Fibroblast of the aortic adventitia (primary cell): ENCODE results near the gene SEMA5B. TPM values are rescaled to one million over a fixed set of nuclear protein-coding genes. Genes with fewer than 3 reads are reported as not detected.

ENCODE experiments used
- DNase-seq: peaks from one replicate; pipeline ENCODE4 v3.0.0-alpha.2; 2010; ENCODE audit warnings: low read depth
- H3K4me3 ChIP-seq: 2 replicates; pipeline ENCODE4 v1.5.1; 2011; ENCODE audit warnings: low read depth, mild to moderate bottlenecking, control low read depth, low read length, moderate library complexity
- CTCF ChIP-seq: IDR thresholded peaks from 2 replicates; pipeline ENCODE4 v1.5.1; 2011; ENCODE audit warnings: mild to moderate bottlenecking, low read length, control low read depth, inconsistent platforms; ENCODE audit not compliant: insufficient read depth
- total RNA-seq: library from RNA; depleted of rRNA; stranded (reverse); fragments of >200 nt; gene quantifications from 2 replicates; pipeline ENCODE4 v1.2.3, GENCODE V29; 2012; ENCODE audit warnings: low replicate concordance

The SEMA5B gene
- total RNA-seq, 1 donor = 0.18 TPM

DNA sequence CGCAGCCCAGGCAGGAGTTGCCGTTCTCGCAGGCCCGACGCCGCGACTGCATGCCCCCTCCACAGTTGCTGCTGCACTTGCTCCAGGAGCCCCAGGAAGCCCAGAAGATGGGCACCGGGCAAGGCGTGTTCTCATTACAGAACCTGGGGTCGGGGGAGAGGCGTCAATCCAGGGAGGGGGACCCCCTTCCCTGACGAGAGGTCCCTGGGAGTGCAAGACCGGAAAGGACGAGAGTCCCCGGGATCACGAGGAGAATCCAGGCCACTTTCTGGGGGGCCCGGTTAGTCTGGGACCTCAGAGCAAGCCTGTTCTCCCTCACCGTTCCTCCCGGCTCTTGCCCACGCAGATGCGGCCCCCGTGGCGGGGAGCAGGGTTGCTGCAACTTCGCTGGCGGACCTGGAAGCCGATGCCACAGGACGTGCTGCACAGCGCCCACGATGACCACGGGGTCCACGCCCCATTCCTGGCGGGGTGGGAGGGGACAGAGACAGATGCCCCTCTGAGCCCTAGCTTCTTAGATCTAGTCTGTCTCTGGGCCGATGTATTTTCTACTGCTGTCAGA, 113.9 kb downstream of the SEMA5B start:
- no peak for DNase-seq
- H3K4me3 ChIP-seq = no peak overlapping the region
- TF ChIP-seq CTCF = no peak

DNA sequence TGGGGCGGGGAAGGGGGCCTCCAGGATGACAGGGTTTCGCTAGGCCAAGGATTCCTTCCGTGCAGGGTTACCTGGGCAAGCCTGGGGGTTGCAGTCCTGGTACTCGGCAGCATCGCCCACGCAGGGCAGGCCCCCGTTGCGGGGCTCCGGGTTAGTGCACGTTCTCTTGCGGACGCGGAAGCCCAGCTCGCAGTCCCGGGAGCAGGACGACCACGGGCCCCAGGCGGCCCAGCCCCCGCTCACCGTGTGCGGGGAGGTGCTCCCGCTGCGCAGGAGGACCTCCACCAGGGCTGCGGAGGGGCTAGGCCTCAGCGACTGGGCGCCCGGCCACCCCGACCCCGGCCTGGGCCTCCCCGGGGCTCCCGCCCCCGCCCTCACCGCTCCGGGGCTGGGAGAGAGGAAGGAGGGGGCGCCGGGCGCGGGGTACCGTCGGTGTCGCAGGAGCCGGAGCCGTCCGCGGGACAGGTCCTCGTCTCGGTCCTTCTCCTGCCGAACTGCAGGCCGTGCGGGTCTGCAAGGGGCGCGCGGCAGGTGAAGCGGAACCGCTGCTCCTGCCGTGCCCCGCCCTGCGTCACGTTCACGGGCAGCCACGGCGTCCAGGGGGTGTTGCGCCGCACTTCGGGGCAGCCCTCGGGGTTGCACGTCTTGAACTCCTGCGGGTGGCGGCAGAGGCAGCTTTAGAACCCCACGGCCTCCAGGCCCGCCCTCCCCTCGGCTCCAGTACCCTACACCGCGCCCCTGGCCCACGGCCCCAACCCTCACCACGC, 114.6 kb downstream of the SEMA5B start:
- H3K4me3 ChIP-seq = no peak overlapping the region
- no peak for DNase-seq
- TF ChIP-seq CTCF = no peak

GRCh38 chr3:122911901-122912300, 115.7 kb downstream of the SEMA5B start:
- no peak for DNase-seq
- no peak for TF ChIP-seq CTCF
- H3K4me3 ChIP-seq = no peak overlapping the region

DNA sequence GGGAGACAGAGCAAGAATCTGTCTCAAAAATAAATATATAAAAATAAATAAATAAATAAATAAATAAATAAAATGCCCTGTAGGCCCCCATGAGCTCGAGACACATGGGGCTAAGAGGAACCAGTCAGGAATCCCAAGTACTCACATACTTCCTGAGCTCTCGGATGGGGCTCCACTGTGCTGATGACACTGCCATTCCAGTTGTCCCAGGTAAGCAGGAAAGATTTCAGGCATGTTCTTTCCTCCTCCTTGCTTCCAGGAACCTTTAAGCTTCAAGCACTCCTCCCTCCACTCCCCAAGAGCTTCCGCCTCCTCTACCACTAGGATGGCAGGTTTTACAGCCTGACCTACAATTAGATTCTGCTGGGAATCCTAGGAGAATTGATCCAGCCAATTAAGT, 119.3 kb downstream of the SEMA5B start:
- no peak overlapping the region for H3K4me3 ChIP-seq
- no peak for DNase-seq
- TF ChIP-seq CTCF = no peak

DNA sequence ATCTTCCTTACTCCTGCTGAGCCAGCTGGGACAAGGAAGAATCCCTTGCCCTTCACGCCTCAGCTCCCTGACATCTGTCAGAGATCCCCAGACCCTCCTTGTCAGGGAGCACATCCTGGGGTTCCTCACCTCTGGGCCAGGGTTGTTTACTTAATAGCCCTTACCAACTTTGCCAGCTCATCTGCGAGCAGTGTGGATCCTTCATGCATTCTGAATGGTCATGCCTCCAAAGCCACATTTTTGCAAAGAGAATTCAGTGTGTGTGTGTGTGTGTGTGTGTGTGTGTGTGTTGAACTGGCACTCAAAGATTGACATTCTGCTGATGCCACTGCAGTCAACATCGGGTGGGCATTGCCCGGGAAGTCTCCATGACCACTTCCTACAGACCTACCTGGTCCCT, 120.1 kb downstream of the SEMA5B start:
- TF ChIP-seq CTCF = no peak
- H3K4me3 ChIP-seq = no peak overlapping the region
- no peak for DNase-seq

DNA sequence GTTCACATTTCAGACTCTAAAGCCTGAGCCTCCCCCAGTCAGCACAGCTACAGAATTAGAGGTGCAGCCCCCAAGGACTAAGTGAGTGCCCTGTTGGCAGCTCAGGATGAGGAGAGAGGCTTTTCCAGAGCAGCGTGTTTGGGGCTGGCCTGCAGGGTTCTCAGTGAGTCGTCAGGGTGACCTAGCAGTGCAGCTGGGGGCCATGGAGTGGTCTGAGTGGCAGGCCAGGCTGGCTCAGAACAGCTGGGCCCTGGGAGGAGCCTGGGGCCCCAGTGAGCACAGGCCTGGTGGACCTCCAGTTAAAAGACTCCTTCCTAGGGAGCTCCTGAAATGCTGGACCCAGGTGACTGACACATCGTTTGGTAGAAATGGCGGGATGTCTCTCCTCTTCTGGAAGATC, 124.4 kb downstream of the SEMA5B start:
- TF ChIP-seq CTCF = no peak
- DNase-seq = no peak
- H3K4me3 ChIP-seq = no peak overlapping the region
